KMS-11 (cell line): ENCODE results near the gene ESYT2.
"Not testable (repeated sequence)": the region's sequence is repeated elsewhere in the genome, so short reads cannot be mapped to it uniquely, and the experiment has no call there.

Experiments used
- H2AFZ ChIP-seq: fragments of 200-600 bp; sonication (generic); 2 replicates; pipeline ENCODE4 v1.6.1; 2016; ENCODE audit warnings: antibody characterized with exemption, mixed run types, low read depth
- H3K27ac ChIP-seq: fragments of 200-600 bp; sonication (generic); 2 replicates; pipeline ENCODE4 v1.6.1; 2016; ENCODE audit warnings: mild to moderate bottlenecking, mixed run types
- H3K27me3 ChIP-seq: fragments of 200-600 bp; sonication (generic); 2 replicates; pipeline ENCODE4 v1.6.1; 2017; ENCODE audit warnings: mild to moderate bottlenecking, low read depth, mixed run types, moderate library complexity; ENCODE audit not compliant: insufficient read depth
- H3K36me3 ChIP-seq: fragments of 200-600 bp; sonication (generic); 2 replicates; pipeline ENCODE4 v1.6.1; 2017; ENCODE audit warnings: mild to moderate bottlenecking, mixed run types; ENCODE audit not compliant: insufficient read depth
- H3K4me1 ChIP-seq: fragments of 200-600 bp; sonication (generic); 2 replicates; pipeline ENCODE4 v1.6.1; 2016; ENCODE audit warnings: mild to moderate bottlenecking, low read depth, mixed run types; ENCODE audit not compliant: poor library complexity, severe bottlenecking
- H3K4me2 ChIP-seq: fragments of 200-600 bp; sonication (generic); 2 replicates; pipeline ENCODE4 v1.7.0; 2016; ENCODE audit warnings: mild to moderate bottlenecking, mixed run types
- H3K4me3 ChIP-seq: fragments of 200-600 bp; sonication (generic); IDR thresholded peaks from 2 replicates; pipeline ENCODE4 v1.6.1; 2017; ENCODE audit warnings: low read depth, low read length, mixed read lengths; ENCODE audit not compliant: insufficient read depth
- H3K79me2 ChIP-seq: fragments of 200-600 bp; sonication (generic); 2 replicates; pipeline ENCODE4 v1.6.1; 2016; ENCODE audit warnings: low read depth, mixed run types; ENCODE audit not compliant: insufficient read depth
- H3K9ac ChIP-seq: fragments of 200-600 bp; sonication (generic); 2 replicates; pipeline ENCODE4 v1.6.1; 2016; ENCODE audit warnings: mild to moderate bottlenecking, mixed run types
- H4K20me1 ChIP-seq: fragments of 200-600 bp; sonication (generic); 2 replicates; pipeline ENCODE4 v1.6.1; 2016; ENCODE audit warnings: mild to moderate bottlenecking, mixed run types; ENCODE audit not compliant: insufficient read depth
- TF ChIP-seq, protein P1 (sequence below): fragments of 200-600 bp; sonication (generic); conservative IDR thresholded peaks from 2 replicates; pipeline ENCODE4 v1.6.1; 2017; ENCODE audit warnings: low read depth, mild to moderate bottlenecking, antibody characterized with exemption, low read length, moderate library complexity, mixed read lengths

ESYT2 gene

DNA sequence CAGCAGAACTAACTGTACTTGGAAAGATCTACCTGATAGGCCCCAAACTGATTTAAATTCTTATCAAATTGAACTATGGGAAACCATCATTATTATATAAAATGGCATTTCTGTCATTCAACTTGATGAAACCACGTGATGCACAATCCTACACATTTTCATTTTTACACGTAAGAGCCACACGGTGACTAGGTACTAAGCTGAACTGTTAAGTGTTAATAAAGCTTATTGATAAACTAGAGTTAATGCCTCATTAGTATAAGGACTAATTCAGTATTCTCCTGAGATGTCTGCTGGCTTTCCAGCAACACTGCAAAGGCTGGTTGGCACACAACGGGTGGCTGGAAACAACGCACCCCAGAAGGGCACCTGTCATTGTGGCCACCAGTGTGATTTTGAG is 129.3 kb downstream of the ESYT2 start:
- Histone ChIP-seq H3K4me3 (no peak overlapping the region), H2AFZ (no peak overlapping the region), H3K9ac (no peak overlapping the region), H3K36me3 (peaks cover 27% of the 10 kb centered on the region; the same call in 1 of the 2 replicates), H3K27ac (no peak overlapping the region), H4K20me1 (no peaks in the 10 kb centered on the region), H3K79me2 (peaks cover 87% of the 10 kb centered on the region), H3K4me1 (peaks cover 30% of the 10 kb centered on the region), H3K27me3 (no peaks in the 10 kb centered on the region), H3K4me2 (no peak overlapping the region)
- TF ChIP-seq, protein P1, sequence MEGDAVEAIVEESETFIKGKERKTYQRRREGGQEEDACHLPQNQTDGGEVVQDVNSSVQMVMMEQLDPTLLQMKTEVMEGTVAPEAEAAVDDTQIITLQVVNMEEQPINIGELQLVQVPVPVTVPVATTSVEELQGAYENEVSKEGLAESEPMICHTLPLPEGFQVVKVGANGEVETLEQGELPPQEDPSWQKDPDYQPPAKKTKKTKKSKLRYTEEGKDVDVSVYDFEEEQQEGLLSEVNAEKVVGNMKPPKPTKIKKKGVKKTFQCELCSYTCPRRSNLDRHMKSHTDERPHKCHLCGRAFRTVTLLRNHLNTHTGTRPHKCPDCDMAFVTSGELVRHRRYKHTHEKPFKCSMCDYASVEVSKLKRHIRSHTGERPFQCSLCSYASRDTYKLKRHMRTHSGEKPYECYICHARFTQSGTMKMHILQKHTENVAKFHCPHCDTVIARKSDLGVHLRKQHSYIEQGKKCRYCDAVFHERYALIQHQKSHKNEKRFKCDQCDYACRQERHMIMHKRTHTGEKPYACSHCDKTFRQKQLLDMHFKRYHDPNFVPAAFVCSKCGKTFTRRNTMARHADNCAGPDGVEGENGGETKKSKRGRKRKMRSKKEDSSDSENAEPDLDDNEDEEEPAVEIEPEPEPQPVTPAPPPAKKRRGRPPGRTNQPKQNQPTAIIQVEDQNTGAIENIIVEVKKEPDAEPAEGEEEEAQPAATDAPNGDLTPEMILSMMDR = no peak

DNA sequence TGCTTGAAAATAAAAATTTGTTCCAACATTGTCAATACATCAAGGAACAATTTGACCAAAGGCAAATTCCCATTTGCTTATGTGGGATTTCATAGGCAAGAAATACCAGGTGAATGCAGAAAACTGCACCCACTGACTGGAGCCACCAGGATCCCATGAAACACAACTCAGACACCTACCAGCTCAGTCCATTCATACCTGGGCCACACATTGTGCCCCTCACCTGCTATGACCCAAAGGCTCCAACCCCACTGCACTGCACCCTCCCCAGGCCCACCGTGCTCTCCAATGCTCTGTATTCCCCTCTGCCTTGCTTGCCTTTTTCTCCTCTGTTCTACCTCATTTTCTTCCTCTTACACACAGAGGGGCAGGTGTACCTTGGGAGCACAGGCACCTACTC is 130.0 kb downstream of the ESYT2 start:
- peaks cover 85% of the 10 kb centered on the region for H3K79me2 ChIP-seq
- H3K27me3 ChIP-seq = no peaks in the 10 kb centered on the region
- H4K20me1 ChIP-seq = no peaks in the 10 kb centered on the region
- no peak overlapping the region for H3K27ac ChIP-seq
- H3K4me3 ChIP-seq = no peak overlapping the region
- H2AFZ ChIP-seq = no peak overlapping the region
- TF ChIP-seq, protein P1 = no peak
- peaks cover 27% of the 10 kb centered on the region; the same call in 1 of the 2 replicates for H3K36me3 ChIP-seq
- H3K4me1 ChIP-seq = peaks cover 30% of the 10 kb centered on the region
- H3K9ac ChIP-seq = no peak overlapping the region
- H3K4me2 ChIP-seq = no peak overlapping the region

DNA sequence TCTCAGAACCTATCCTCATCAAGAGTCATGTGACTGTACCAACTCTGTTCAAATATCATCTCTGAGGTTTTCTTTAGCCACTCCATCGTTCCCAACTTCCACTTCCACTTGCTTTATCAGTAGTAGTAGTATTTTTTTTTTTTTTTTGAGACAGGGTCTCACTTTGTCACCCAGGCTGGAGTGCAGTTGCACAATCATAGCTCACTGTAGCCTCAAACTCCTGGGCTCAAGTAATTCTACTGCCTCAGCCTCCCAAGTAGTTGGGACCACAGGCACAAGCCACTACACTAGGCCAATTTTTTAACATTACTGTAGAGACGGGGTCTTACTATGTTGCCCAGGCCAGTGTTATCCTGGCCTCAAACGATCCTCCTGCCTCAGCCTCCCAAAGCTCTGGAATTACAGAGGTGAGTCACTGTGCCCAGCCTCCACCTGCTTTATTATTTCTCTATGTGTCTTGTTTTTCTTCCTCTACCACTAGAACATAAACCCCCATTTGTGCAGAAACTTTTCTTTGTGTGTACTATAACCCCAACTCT is 130.6 kb downstream of the ESYT2 start:
- peaks cover 30% of the 10 kb centered on the region for H3K4me1 ChIP-seq
- H3K79me2 ChIP-seq = peaks cover 79% of the 10 kb centered on the region
- no peak overlapping the region for H3K4me2 ChIP-seq
- 0 out of 2 replicates have a peak, but pooled peaks cover 3% of the 10 kb centered on the region for H4K20me1 ChIP-seq
- H3K36me3 ChIP-seq = peaks cover 27% of the 10 kb centered on the region; the same call in 1 of the 2 replicates
- no peak overlapping the region for H3K9ac ChIP-seq
- H3K27me3 ChIP-seq = no peaks in the 10 kb centered on the region
- H3K4me3 ChIP-seq = no peak overlapping the region
- TF ChIP-seq, protein P1 = no peak
- no peak overlapping the region for H3K27ac ChIP-seq
- H2AFZ ChIP-seq = no peak overlapping the region

- Histone ChIP-seq H3K79me2 (peaks cover 67% of the 10 kb centered on the region), H3K36me3 (peaks cover 27% of the 10 kb centered on the region; the same call in 1 of the 2 replicates), H3K4me1 (peaks cover 19% of the 10 kb centered on the region)
- not testable (repeated sequence) for H3K4me2 ChIP-seq, H3K9ac ChIP-seq, H3K27ac ChIP-seq, H2AFZ ChIP-seq, H4K20me1 ChIP-seq, H3K27me3 ChIP-seq, H3K4me3 ChIP-seq
Observed at GRCh38 chr7:158697597-158697996, 131.7 kb downstream of the ESYT2 start.

- 0 out of 2 replicates have a peak, but pooled peaks cover 8% of the 10 kb centered on the region for H4K20me1 ChIP-seq
- H3K79me2 ChIP-seq = peaks cover 55% of the 10 kb centered on the region
- no peak overlapping the region for H3K4me2 ChIP-seq
- no peak overlapping the region for H3K9ac ChIP-seq
- no peak overlapping the region for H3K4me3 ChIP-seq
- H2AFZ ChIP-seq = no peak overlapping the region
- peaks cover 28% of the 10 kb centered on the region; the same call in 1 of the 2 replicates for H3K36me3 ChIP-seq
- no peaks in the 10 kb centered on the region for H3K27me3 ChIP-seq
- H3K27ac ChIP-seq = no peak overlapping the region
- H3K4me1 ChIP-seq = peaks cover 2% of the 10 kb centered on the region
- TF ChIP-seq, protein P1 = no peak; the same call in 1 of the 2 replicates
Observed at GRCh38 chr7:158695726-158696452, 133.4 kb downstream of the ESYT2 start.
